GM19455 (cell line): ENCODE measurements around the gene SHISAL2A.
"Not testable (repeated sequence)": the region's sequence is repeated elsewhere in the genome, so short reads cannot be mapped to it uniquely, and the experiment has no call there.

Experiments
- ATAC-seq: cut with Tn5 transposase; IDR thresholded peaks from one replicate; pipeline ENCODE4 v1.9.1; 2021; ENCODE audit not compliant: unreplicated experiment

SHISAL2A gene

GRCh38 chr1:52681136-52681535 is 48.2 kb downstream of the SHISAL2A start:
- ATAC-seq = no peak

GRCh38 chr1:52683367-52683940 is 50.5 kb downstream of the SHISAL2A start:
- ATAC-seq = no peak

- no peak for ATAC-seq
Observed at GRCh38 chr1:52684545-52684944, 51.6 kb downstream of the SHISAL2A start.

DNA sequence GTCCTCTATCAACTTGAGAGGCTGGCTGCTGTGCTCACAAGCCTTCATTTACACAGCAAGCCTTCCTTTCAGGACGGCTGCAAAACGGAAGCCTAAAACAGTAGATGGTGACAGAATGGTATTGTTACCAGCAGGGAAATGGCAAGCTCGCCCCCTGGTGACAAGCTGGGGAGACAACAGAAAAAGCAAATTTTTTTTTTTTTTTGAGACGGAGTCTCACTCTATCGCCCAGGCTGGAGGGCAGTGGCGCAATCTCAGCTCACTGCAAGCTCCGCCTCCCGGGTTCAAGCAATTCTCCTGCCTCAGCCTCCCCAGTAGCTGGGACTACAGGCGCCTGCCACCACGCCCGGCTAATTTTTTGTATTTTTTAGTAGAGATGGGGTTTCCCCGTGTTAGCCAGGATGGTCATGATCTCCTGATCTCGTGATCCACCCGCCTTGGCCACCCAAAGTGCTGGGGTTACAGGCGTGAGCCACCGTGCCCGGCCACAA is 53.3 kb downstream of the SHISAL2A start:
- peak; percentile 75 for ATAC-seq

DNA sequence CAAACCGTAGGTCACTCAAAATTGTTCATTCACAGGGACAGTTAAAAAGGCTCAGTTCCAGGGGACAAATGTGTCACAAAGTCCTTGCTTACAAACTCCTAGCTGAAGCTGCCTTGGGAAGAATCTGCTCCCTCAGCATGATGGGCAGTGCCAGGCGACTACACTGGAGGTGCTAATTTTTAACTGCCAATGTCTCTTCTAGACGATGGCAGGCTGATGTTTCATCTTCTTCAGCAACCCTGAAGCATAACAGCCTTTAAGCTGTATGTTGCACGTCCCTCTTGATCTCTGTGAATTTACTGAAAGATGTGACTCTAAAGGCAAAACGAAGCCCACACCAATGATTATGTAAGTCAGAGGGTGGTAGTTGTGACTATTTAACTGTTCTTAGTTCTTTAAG is 53.9 kb downstream of the SHISAL2A start:
- ATAC-seq = no peak

DNA sequence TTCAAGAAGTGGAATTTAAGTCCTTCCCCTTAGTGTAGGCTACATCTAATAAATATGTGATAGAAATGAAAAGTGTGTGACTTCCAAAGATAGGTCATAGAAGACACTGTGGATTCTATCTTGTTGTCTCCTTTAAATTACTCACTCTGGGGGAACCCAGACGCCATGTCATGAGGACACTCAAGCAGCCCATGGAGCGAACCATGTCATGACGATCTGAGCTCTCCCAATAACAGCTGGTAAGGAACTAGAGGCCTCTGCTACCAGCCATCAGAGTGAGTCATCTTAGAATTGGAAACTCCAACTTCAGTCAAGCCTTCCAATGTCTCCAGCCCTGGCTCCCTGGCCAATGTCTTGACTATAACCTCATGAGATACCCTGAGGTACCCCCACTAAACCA is 58.9 kb downstream of the SHISAL2A start:
- no peak for ATAC-seq

GRCh38 chr1:52692697-52693096 is 59.7 kb downstream of the SHISAL2A start:
- no peak for ATAC-seq

- not testable (repeated sequence) for ATAC-seq
Observed at GRCh38 chr1:52693351-52693750, 60.4 kb downstream of the SHISAL2A start.

GRCh38 chr1:52693843-52694242 is 60.9 kb downstream of the SHISAL2A start:
- no peak for ATAC-seq

GRCh38 chr1:52695627-52696026 is 62.7 kb downstream of the SHISAL2A start:
- no peak for ATAC-seq

- ATAC-seq = peak; percentile 45
Observed at GRCh38 chr1:52697795-52698674, 65.1 kb downstream of the SHISAL2A start, which contains the start of gene COA7. COA7 (minus strand) TSS chr1:52698347; CDS start chr1:52698326, 21 bp downstream.

- ATAC-seq = peak; percentile 89
Observed at GRCh38 chr1:52702886-52703787, 70.2 kb downstream of the SHISAL2A start.

DNA sequence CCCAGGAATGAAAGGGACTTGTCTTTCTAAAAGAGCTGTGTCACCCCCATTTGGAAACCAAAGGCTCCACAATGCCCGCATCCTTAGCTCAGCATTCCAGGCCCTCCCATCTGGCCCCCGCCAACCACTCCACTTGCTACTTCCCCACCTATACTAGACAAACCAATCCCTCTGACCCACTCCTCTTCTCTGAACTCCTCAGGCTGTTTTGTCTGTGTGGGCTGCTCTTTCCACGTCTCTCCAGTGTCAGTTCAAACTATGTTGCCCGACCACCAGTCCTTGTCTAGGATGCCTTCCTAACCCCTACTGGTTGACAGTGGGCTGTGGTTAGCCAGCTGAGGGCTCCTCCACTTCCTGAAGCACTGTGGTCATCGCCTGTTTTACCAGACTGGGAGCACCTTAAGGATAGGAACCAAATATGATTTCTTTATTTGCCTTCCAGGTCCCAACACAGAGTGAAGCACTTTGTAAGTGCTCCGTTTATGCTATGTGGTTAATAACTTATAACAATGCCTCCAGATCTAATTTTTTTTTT is 73.2 kb downstream of the SHISAL2A start:
- no peak for ATAC-seq
